ENCODE data around the gene HMGB3. TPM values are rescaled to one million over a fixed set of nuclear protein-coding genes. Genes with fewer than 3 reads are reported as not detected.

HMGB3 gene
- total and polyA plus RNA-seq, 2 experiments from 2014 or later = 140 to 633 TPM

GRCh38 chrX:150959557-150959956, 23.6 kb upstream of the HMGB3 start:
- Mint-ChIP-seq H3K4me3 (no peak overlapping the region), H3K36me3 (ENCODE audit: low read depth) (no peaks in the 10 kb centered on the region), H3K4me1 (no peaks in the 10 kb centered on the region), H3K9me3 (peaks cover 4% of the 10 kb centered on the region), H3K27me3 (ENCODE audit: insufficient read depth, low read depth, poor library complexity) (peaks cover 1% of the 10 kb centered on the region), H3K27ac (no peak overlapping the region)
- no peaks in the 10 kb centered on the region for H4K20me1 ChIP-seq (replicated peaks; ENCODE audit: insufficient read depth)
- H3K4me2 ChIP-seq = no peak overlapping the region
- no peaks in the 10 kb centered on the region for H3K79me2 ChIP-seq (replicated peaks; ENCODE audit: insufficient read depth)
- DNase-seq (ENCODE audit: low spot score) = no peak
- H3K9me2 ChIP-seq (ENCODE audit: insufficient read depth) = no peaks in the 10 kb centered on the region
- no peaks in the 10 kb centered on the region for H3F3A ChIP-seq (replicated peaks; ENCODE audit: low read depth)
- H3K36me3 ChIP-seq (ENCODE audit: insufficient read depth) = no peaks in the 10 kb centered on the region
- TF ChIP-seq EZH2phosphoT487 (IDR thresholded peaks at IDR 0.05; ENCODE audit: unreplicated experiment) (no peak), NANOG (IDR thresholded peaks at IDR 0.05; ENCODE audit: borderline replicate concordance) (no peak), CTCF (conservative IDR thresholded peaks at IDR 0.05; ENCODE audit: low read depth in 2 of 2) (no peak)
- ATAC-seq = no peak
- H3K27ac ChIP-seq (ENCODE audit: low read depth) = no peak overlapping the region
- H3K4me1 ChIP-seq (ENCODE audit: insufficient read depth) = no peaks in the 10 kb centered on the region
- no peak overlapping the region for H3K4me3 ChIP-seq
- H2AFZ ChIP-seq = no peak overlapping the region
- no peaks in the 10 kb centered on the region for H3K27me3 ChIP-seq (ENCODE audit: insufficient read depth)

- H3K79me2 ChIP-seq (replicated peaks; ENCODE audit: insufficient read depth) = no peaks in the 10 kb centered on the region
- Mint-ChIP-seq H3K9me3 (no peaks in the 10 kb centered on the region), H3K36me3 (ENCODE audit: low read depth) (no peaks in the 10 kb centered on the region), H3K4me1 (peaks cover 3% of the 10 kb centered on the region; the same call in 2 of the 3 replicates), H3K4me3 (no peak overlapping the region), H3K27me3 (ENCODE audit: insufficient read depth, low read depth, poor library complexity) (peaks cover 3% of the 10 kb centered on the region), H3K27ac (no peak overlapping the region)
- H3K4me1 ChIP-seq (ENCODE audit: insufficient read depth) = no peaks in the 10 kb centered on the region
- H3K27me3 ChIP-seq (ENCODE audit: insufficient read depth) = no peaks in the 10 kb centered on the region
- no peaks in the 10 kb centered on the region for H3F3A ChIP-seq (replicated peaks; ENCODE audit: low read depth)
- H3K36me3 ChIP-seq (ENCODE audit: insufficient read depth) = no peaks in the 10 kb centered on the region
- no peak overlapping the region for H3K27ac ChIP-seq (ENCODE audit: low read depth)
- H3K9me2 ChIP-seq (ENCODE audit: insufficient read depth) = no peaks in the 10 kb centered on the region
- H3K4me3 ChIP-seq = no peak overlapping the region
- H3K4me2 ChIP-seq = no peak overlapping the region
- no peak overlapping the region for H2AFZ ChIP-seq
- ATAC-seq (no peak), DNase-seq (ENCODE audit: low spot score) (no peak)
- no peaks in the 10 kb centered on the region for H4K20me1 ChIP-seq (replicated peaks; ENCODE audit: insufficient read depth)
- TF ChIP-seq CTCF (conservative IDR thresholded peaks at IDR 0.05; ENCODE audit: low read depth in 2 of 2) = no peak
- TF ChIP-seq ZNF462 (CRISPR knock-in tag; IDR thresholded peaks at IDR 0.05) = no peak
- TF ChIP-seq EZH2phosphoT487 (IDR thresholded peaks at IDR 0.05; ENCODE audit: unreplicated experiment) = no peak
- no peak for TF ChIP-seq EZH2 (IDR thresholded peaks at IDR 0.05; ENCODE audit: low read depth, unreplicated experiment)
- TF ChIP-seq JUNB (IDR thresholded peaks at IDR 0.05; ENCODE audit: unreplicated experiment) = no peak
- no peak for TF ChIP-seq STAT1 (IDR thresholded peaks at IDR 0.05; ENCODE audit: unreplicated experiment)
- TF ChIP-seq REST (IDR thresholded peaks at IDR 0.05; ENCODE audit: unreplicated experiment) = no peak
Measured at GRCh38 chrX:150961631-150962030, 21.5 kb upstream of the HMGB3 start.

Measured in GM23338 (cell line).